GM12872 (cell line): ENCODE measurements around the gene PDRG1.
A peak's percentile ranks its signal among the peaks of the same experiment; 100 is the strongest.

Experiments
- TF ChIP-seq, protein P1 (sequence below): IDR thresholded peaks from 3 replicates; pipeline ENCODE4 v1.5.1; 2011; ENCODE audit warnings: low read depth, mild to moderate bottlenecking, low read length, moderate library complexity; ENCODE audit not compliant: insufficient read depth

Gene PDRG1

DNA sequence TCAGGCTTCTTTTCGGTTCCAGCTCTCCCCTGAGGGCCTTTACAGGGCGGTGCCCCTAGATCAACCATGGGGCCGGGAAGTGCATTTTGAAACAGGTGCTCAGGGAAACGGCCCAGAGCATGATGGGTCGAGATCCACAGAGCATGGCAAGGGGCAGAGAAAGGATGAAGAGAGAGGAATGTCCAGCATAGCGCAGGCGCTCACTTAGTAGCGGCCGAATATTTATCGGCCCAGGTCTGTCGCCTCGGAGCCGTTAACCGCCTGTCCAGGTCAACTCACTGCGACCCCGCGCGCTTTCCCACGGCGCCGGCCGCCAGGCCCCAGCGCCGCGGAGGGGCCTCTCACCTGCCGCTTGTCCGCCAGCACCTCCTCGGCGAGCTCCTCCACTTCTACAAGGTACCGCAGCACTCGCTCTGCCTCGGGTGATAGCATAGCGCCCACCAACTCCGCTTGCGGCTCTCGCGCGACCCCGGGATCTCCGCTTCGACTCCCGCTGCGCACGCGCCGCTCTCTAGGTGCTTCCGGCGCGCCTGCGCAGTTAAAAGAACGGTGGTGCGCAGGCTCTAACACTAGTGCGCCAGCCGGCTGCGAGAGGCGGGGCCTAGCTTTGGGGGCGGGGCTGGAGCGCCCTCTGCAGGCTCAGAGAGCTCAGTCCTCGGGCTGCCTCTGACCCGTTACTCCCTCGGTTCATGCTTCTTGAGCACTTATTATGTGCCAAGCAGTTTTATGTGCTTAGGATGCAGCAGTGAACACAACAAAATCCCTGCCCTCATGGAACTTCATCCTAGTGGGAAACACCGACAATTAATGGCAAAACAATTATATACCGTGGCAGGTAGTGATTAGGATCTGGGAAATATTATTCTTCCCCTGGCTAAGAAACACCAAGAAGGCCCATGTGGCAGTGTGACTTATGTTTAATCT is at the start of gene PDRG1:
PDRG1 (minus strand) TSS at position 517 of the 924 bp plus-strand sequence; CDS start at position 432, 85 bp downstream.
- TF ChIP-seq, protein P1, sequence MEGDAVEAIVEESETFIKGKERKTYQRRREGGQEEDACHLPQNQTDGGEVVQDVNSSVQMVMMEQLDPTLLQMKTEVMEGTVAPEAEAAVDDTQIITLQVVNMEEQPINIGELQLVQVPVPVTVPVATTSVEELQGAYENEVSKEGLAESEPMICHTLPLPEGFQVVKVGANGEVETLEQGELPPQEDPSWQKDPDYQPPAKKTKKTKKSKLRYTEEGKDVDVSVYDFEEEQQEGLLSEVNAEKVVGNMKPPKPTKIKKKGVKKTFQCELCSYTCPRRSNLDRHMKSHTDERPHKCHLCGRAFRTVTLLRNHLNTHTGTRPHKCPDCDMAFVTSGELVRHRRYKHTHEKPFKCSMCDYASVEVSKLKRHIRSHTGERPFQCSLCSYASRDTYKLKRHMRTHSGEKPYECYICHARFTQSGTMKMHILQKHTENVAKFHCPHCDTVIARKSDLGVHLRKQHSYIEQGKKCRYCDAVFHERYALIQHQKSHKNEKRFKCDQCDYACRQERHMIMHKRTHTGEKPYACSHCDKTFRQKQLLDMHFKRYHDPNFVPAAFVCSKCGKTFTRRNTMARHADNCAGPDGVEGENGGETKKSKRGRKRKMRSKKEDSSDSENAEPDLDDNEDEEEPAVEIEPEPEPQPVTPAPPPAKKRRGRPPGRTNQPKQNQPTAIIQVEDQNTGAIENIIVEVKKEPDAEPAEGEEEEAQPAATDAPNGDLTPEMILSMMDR = peak; percentile 95

DNA sequence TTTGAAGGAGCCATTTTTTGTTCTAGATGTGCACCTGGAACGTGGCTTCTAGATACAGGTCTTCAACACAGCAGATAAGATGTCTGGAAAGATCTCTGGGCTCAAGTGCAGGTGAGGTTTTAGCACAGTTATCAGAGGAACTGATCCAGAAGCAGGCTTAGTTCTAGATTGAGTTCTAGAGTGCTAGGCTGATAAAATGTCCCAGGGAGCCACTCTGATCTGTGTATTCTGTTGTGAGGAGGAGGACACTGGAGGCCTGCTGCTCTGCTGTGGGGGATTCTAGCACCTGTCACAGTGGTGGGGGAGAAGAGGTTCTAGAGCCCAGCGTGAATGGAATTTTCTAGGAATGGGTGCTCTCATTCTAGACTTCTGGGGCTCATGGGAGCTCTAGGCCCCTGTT is 46.4 kb upstream of the PDRG1 start:
- TF ChIP-seq, protein P1 = no peak

DNA sequence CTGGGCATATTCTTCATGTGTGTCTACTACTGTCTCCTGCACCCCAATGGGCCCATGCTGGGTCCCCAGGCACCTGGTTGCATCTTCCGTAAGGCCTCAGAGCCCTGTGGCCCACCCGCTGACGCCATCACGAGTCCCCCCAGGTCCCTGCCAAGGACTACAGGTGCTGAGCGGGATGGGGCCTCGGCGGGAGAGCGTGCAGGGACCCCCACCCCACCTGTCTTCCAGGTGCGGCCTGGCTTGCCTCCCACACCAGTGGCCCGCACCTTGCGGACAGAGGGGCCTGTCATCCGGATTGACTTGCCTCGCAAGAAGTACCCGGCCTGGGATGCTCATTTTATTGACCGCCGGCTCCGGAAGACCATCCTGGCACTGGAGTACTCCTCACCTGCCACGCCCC is 45.1 kb upstream of the PDRG1 start:
- TF ChIP-seq, protein P1 = no peak

- TF ChIP-seq, protein P1 = no peak
Measured at GRCh38 chr20:31992086-31992485, 40.2 kb upstream of the PDRG1 start.

DNA sequence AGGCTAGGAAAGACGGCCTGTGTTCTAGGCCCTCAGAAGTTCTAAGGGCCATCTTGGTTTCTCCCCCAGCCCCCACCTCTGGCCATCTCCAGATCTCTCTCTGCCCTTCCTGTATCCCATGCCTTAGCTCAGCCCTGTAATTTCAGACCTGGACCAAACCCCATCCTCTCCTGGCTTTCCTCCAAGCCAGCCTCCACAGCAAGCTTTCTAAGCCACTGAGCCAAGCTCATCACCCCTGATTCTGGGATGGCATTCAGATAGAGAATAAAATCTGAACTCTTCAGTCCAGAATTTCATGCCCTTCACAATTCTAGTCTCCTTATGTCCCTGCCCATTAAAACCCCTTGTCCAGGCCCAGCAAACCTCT is 39.5 kb upstream of the PDRG1 start:
- TF ChIP-seq, protein P1 = no peak

DNA sequence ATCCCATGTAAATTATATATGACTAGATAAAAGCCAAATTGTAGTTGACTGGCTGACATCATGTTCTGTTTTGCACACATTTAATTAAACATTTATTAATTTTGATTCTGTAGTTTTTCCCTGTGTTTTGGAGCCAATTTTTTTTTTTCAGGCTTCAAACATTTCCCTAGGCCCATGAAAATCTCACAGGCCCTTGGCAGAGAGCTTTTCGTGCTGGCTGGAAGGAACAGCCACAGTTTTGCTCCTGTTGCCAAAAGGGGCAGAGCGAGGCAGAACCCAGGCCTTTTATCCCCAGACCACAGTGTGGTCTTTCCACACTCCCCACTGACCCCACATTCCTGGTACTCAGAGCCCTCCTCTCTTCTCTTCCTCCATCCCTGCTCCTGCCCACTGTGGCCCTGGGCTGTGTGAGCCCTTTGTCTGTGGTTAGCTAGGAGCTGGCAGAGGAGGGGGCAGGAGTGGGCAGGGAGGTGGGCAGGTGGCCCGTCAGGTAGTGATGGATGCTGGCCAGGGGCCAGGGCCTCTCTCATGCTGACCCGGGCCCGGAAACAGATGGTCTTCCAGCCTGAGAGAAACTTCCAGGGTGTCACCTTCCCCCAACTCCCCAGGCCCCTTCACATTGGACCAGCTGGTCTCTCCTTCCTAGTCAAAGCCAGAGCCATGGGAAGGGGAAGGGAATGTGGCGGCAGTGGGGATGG is 38.9 kb upstream of the PDRG1 start:
- TF ChIP-seq, protein P1 = no peak

GRCh38 chr20:31989030-31989645 is 37.3 kb upstream of the PDRG1 start:
- TF ChIP-seq, protein P1 = no peak
